KMS-11 (cell line): Measurements from ENCODE around the gene KRTAP19-8.

Experiments used
- H2AFZ ChIP-seq: fragments of 200-600 bp; sonication (generic); 2 replicates; pipeline ENCODE4 v1.6.1; 2016; ENCODE audit warnings: antibody characterized with exemption, mixed run types, low read depth
- H3K27ac ChIP-seq: fragments of 200-600 bp; sonication (generic); 2 replicates; pipeline ENCODE4 v1.6.1; 2016; ENCODE audit warnings: mild to moderate bottlenecking, mixed run types
- H3K27me3 ChIP-seq: fragments of 200-600 bp; sonication (generic); 2 replicates; pipeline ENCODE4 v1.6.1; 2017; ENCODE audit warnings: mild to moderate bottlenecking, low read depth, mixed run types, moderate library complexity; ENCODE audit not compliant: insufficient read depth
- H3K36me3 ChIP-seq: fragments of 200-600 bp; sonication (generic); 2 replicates; pipeline ENCODE4 v1.6.1; 2017; ENCODE audit warnings: mild to moderate bottlenecking, mixed run types; ENCODE audit not compliant: insufficient read depth
- H3K4me1 ChIP-seq: fragments of 200-600 bp; sonication (generic); 2 replicates; pipeline ENCODE4 v1.6.1; 2016; ENCODE audit warnings: mild to moderate bottlenecking, low read depth, mixed run types; ENCODE audit not compliant: poor library complexity, severe bottlenecking
- H3K4me2 ChIP-seq: fragments of 200-600 bp; sonication (generic); 2 replicates; pipeline ENCODE4 v1.7.0; 2016; ENCODE audit warnings: mild to moderate bottlenecking, mixed run types
- H3K4me3 ChIP-seq: fragments of 200-600 bp; sonication (generic); IDR thresholded peaks from 2 replicates; pipeline ENCODE4 v1.6.1; 2017; ENCODE audit warnings: low read depth, low read length, mixed read lengths; ENCODE audit not compliant: insufficient read depth
- H3K79me2 ChIP-seq: fragments of 200-600 bp; sonication (generic); 2 replicates; pipeline ENCODE4 v1.6.1; 2016; ENCODE audit warnings: low read depth, mixed run types; ENCODE audit not compliant: insufficient read depth
- H3K9ac ChIP-seq: fragments of 200-600 bp; sonication (generic); 2 replicates; pipeline ENCODE4 v1.6.1; 2016; ENCODE audit warnings: mild to moderate bottlenecking, mixed run types
- H4K20me1 ChIP-seq: fragments of 200-600 bp; sonication (generic); 2 replicates; pipeline ENCODE4 v1.6.1; 2016; ENCODE audit warnings: mild to moderate bottlenecking, mixed run types; ENCODE audit not compliant: insufficient read depth
- TF ChIP-seq, protein P1 (sequence below): fragments of 200-600 bp; sonication (generic); conservative IDR thresholded peaks from 2 replicates; pipeline ENCODE4 v1.6.1; 2017; ENCODE audit warnings: low read depth, mild to moderate bottlenecking, antibody characterized with exemption, low read length, moderate library complexity, mixed read lengths

KRTAP19-8 gene

DNA sequence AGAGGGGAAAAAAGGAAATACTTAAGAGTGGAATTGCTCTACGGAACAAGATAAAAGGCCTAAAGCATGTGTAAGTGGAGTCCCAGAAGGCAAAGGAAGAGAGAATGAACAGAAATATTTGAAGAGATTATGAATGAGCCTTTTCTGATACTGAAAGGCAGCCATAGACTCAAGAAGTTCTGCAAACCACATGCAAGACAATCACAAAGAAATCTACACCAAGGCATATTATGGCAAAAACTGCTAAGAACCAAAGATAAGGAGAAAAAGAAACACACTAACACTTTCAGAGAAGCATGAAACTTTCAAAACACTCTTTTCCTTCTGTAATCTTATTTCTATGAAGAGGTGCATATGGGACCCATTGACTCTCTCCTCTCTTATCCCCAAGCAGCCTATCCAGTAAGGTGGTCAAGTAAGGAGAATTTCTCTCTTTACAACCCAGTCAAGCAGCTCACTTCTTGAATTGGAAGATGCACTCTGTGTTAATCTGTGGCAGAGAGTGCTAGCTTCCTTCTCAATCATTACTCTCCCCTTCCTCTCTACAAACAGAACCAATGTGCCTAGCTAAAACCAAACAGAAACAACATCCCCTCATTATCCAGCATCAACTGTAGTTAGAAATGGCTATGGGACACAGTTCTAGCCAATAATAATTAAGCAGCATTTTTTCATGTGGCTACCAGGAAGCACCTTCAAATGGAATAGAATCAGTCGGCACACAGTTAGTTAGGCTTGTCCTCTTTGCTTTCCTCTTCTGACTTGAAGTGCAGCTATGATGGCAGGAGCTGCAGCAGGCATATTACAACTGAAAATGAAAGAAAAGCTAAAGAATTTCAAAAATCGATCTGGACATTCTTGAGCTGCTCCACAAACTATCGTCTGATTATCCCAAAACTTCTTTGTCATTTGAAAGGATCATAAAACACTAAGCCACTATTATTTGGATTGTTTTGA, 25.9 kb downstream of the KRTAP19-8 start:
- no peaks in the 10 kb centered on the region for H3K27me3 ChIP-seq
- no peaks in the 10 kb centered on the region for H4K20me1 ChIP-seq
- peak overlapping the region; percentile 43 for H3K4me2 ChIP-seq
- H3K79me2 ChIP-seq = no peaks in the 10 kb centered on the region
- H3K27ac ChIP-seq = peak overlapping the region; percentile 28; the same call in 1 of the 2 replicates
- H3K4me1 ChIP-seq = peaks cover 19% of the 10 kb centered on the region
- no peaks in the 10 kb centered on the region for H3K36me3 ChIP-seq
- H3K9ac ChIP-seq = peak overlapping the region; percentile 1; the same call in 1 of the 2 replicates
- TF ChIP-seq, protein P1, sequence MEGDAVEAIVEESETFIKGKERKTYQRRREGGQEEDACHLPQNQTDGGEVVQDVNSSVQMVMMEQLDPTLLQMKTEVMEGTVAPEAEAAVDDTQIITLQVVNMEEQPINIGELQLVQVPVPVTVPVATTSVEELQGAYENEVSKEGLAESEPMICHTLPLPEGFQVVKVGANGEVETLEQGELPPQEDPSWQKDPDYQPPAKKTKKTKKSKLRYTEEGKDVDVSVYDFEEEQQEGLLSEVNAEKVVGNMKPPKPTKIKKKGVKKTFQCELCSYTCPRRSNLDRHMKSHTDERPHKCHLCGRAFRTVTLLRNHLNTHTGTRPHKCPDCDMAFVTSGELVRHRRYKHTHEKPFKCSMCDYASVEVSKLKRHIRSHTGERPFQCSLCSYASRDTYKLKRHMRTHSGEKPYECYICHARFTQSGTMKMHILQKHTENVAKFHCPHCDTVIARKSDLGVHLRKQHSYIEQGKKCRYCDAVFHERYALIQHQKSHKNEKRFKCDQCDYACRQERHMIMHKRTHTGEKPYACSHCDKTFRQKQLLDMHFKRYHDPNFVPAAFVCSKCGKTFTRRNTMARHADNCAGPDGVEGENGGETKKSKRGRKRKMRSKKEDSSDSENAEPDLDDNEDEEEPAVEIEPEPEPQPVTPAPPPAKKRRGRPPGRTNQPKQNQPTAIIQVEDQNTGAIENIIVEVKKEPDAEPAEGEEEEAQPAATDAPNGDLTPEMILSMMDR = no peak
- H3K4me3 ChIP-seq = no peak overlapping the region
- peak overlapping the region; percentile 40 for H2AFZ ChIP-seq

DNA sequence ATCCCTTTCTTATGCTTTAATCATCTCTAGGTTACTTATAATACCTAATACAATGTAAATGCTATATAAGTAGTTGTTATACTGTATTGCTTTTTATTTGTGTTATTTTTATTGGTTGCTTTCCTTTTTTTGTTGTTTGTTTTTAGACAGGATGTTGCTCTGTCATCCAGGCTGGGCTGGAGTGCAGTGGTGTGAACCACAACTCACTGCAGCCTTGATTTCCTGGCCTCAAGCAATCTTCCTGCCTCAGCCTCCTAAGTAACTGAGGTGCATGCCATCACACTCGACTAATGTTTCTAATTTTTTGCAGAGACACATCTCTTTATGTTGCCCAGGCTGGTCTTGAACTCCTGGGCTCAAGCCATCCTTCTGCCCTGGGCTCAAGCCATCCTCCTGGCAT, 26.9 kb downstream of the KRTAP19-8 start:
- Histone ChIP-seq H3K27ac (no peak overlapping the region), H3K36me3 (no peaks in the 10 kb centered on the region), H2AFZ (no peak overlapping the region), H3K4me1 (peaks cover 19% of the 10 kb centered on the region), H3K79me2 (no peaks in the 10 kb centered on the region), H4K20me1 (no peaks in the 10 kb centered on the region), H3K4me2 (no peak overlapping the region), H3K9ac (no peak overlapping the region), H3K4me3 (no peak overlapping the region), H3K27me3 (no peaks in the 10 kb centered on the region)
- TF ChIP-seq, protein P1 = no peak

DNA sequence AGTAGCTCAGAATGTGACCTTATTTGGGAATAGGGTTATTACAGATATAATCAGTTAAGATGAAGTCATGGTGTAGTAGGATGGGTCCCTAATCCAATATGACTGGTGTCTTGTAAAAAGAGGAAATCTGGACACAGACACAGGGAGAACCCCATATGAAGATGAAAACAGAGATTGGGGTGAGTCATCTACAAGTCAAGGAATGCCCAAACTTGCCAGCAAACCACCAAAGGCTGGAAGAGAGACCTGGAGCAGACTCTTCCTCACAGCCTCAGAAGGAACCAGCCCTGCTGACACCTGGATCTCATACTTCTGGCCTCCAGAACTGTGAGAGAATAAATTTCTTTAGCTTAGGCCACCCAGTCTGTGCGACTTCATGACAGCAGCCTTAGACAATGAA, 29.9 kb downstream of the KRTAP19-8 start:
- Histone ChIP-seq H4K20me1 (no peaks in the 10 kb centered on the region), H3K27ac (no peak overlapping the region), H2AFZ (no peak overlapping the region), H3K4me1 (peaks cover 18% of the 10 kb centered on the region), H3K36me3 (no peaks in the 10 kb centered on the region), H3K4me3 (no peak overlapping the region), H3K79me2 (no peaks in the 10 kb centered on the region), H3K27me3 (no peaks in the 10 kb centered on the region), H3K4me2 (no peak overlapping the region), H3K9ac (no peak overlapping the region)
- TF ChIP-seq, protein P1 = no peak

DNA sequence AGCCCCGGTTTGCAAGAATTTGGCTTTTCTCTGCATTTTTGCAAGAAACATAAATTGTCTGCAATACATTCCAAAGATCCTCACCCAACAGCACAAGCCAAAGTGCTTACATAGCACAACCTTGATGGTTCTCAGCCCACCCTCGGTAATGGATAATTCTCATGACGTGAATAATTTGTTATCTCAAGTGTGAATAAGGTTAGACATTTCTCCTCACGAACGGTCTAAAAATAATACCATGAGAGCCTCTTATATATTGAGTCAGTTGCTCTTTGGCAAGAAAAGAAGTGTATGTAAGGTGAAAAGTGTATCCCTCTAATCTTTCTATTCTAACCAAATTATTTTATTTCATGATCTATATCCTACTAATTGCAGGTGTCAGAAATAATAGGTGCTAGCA, 33.3 kb downstream of the KRTAP19-8 start:
- H3K36me3 ChIP-seq = no peaks in the 10 kb centered on the region
- no peak overlapping the region for H3K4me3 ChIP-seq
- TF ChIP-seq, protein P1 = no peak

More for the DNA sequence above, 33.3 kb downstream of the KRTAP19-8 start:
- no peaks in the 10 kb centered on the region for H3K79me2 ChIP-seq
- no peaks in the 10 kb centered on the region for H3K27me3 ChIP-seq
- no peak overlapping the region for H3K4me2 ChIP-seq
- H2AFZ ChIP-seq = no peak overlapping the region
- no peaks in the 10 kb centered on the region for H3K4me1 ChIP-seq
- H3K27ac ChIP-seq = no peak overlapping the region
- no peaks in the 10 kb centered on the region for H4K20me1 ChIP-seq
- no peak overlapping the region for H3K9ac ChIP-seq
